ENCODE results near the gene APOA5. TPM values are rescaled to one million over a fixed set of nuclear protein-coding genes. Genes with fewer than 3 reads are reported as not detected.

APOA5 gene
- total RNA-seq, 4 donors from 2014 or later, result not detected

DNA sequence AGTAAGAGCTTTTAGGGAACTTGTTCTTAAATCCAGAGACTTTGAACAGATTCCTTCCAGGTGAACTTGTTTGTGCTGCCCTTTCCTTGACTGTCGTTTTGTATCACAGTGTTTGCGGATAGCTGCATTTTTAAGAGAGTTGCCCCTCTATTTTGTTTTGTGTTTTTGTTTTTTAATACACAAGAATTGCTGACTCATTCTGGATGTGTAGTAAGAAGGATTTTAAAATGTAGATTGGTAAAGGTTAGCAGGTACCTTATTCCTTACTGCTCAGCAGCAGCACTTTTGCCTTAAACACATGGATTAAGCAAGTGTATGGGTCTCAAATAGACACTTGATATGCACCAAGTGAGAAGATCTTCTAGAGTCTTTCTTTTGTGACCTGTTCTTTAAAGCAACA is 8.9 kb upstream of the APOA5 start:
- WGBS, 2 donors, result 94 to 95% methylated on average over 2 of the region's 2 CpGs
- TF ChIP-seq POLR2A (IDR thresholded peaks at IDR 0.05) (no peak), EP300 (IDR thresholded peaks at IDR 0.05) (no peak)
- TF ChIP-seq, protein P1, sequence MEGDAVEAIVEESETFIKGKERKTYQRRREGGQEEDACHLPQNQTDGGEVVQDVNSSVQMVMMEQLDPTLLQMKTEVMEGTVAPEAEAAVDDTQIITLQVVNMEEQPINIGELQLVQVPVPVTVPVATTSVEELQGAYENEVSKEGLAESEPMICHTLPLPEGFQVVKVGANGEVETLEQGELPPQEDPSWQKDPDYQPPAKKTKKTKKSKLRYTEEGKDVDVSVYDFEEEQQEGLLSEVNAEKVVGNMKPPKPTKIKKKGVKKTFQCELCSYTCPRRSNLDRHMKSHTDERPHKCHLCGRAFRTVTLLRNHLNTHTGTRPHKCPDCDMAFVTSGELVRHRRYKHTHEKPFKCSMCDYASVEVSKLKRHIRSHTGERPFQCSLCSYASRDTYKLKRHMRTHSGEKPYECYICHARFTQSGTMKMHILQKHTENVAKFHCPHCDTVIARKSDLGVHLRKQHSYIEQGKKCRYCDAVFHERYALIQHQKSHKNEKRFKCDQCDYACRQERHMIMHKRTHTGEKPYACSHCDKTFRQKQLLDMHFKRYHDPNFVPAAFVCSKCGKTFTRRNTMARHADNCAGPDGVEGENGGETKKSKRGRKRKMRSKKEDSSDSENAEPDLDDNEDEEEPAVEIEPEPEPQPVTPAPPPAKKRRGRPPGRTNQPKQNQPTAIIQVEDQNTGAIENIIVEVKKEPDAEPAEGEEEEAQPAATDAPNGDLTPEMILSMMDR (IDR thresholded peaks at IDR 0.05), result no peak
- no peaks in the 10 kb centered on the region for H3K9me3 ChIP-seq
- no peaks in the 10 kb centered on the region for H3K27me3 ChIP-seq
- no peaks in the 10 kb centered on the region for H3K4me1 ChIP-seq
- DNase-seq (ENCODE audit: low spot score in 2 of 2), result no peak
- no peaks in the 10 kb centered on the region for H3K36me3 ChIP-seq
- no peak overlapping the region for H3K4me3 ChIP-seq
- no peak overlapping the region for H3K27ac ChIP-seq

DNA sequence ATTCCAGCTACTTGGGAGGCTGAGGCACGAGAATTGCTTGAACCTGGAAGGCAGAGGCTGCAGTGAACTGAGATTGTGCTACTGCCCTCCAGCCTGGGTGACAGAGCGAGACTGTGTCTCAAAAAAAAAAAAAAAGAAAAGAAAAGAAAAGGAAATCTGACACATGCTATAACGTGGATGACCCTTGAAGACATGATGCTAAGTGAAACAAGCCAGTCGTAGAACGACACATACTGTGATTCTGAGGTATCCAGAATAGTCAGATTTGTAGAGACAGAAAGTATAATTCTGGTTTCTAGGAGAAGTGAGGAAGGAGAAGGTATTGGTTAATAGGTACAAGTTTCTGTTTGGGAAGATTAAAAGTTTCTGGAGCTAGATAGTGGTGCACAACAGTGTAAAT is 6.7 kb upstream of the APOA5 start:
- TF ChIP-seq EP300 (IDR thresholded peaks at IDR 0.05) (no peak), POLR2A (IDR thresholded peaks at IDR 0.05) (no peak)
- TF ChIP-seq, protein P1 (IDR thresholded peaks at IDR 0.05), result no peak
- 79 to 81% methylated on average over 5 of the region's 5 CpGs for WGBS, 2 donors
- Histone ChIP-seq H3K36me3 (no peaks in the 10 kb centered on the region), H3K4me1 (no peaks in the 10 kb centered on the region), H3K9me3 (no peaks in the 10 kb centered on the region), H3K27me3 (no peaks in the 10 kb centered on the region), H3K4me3 (no peak overlapping the region), H3K27ac (no peak overlapping the region)
- DNase-seq (ENCODE audit: low spot score in 2 of 2), result no peak

DNA sequence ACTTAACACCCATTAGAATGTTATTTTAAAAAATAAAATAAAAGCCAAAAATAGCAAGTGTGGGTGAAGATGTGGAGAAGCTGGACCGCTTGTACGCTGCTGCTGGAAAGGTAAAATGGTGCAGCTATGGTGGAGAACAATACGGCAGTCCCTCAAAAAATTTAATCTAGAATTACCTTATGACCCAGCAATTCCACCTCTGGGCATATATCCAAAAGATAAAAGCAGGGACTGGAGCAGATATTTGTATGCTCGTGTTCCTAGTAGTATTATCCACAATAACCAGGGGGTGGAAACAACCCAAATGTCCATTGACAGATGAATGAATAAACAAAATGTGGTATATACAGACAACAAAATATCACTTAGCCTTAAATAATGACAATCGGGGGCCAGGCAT is 6.1 kb upstream of the APOA5 start:
- H3K4me3 ChIP-seq, result no peak overlapping the region
- H3K27ac ChIP-seq, result no peak overlapping the region
- H3K9me3 ChIP-seq, result no peaks in the 10 kb centered on the region
- TF ChIP-seq, protein P1 (IDR thresholded peaks at IDR 0.05), result no peak
- TF ChIP-seq POLR2A (IDR thresholded peaks at IDR 0.05) (no peak), EP300 (IDR thresholded peaks at IDR 0.05) (no peak)
- no peak for DNase-seq (ENCODE audit: low spot score in 2 of 2)
- no peaks in the 10 kb centered on the region for H3K36me3 ChIP-seq
- no peaks in the 10 kb centered on the region for H3K4me1 ChIP-seq
- 75% methylated on average over 5 of the region's 5 CpGs for WGBS, 2 donors
- no peaks in the 10 kb centered on the region for H3K27me3 ChIP-seq

DNA sequence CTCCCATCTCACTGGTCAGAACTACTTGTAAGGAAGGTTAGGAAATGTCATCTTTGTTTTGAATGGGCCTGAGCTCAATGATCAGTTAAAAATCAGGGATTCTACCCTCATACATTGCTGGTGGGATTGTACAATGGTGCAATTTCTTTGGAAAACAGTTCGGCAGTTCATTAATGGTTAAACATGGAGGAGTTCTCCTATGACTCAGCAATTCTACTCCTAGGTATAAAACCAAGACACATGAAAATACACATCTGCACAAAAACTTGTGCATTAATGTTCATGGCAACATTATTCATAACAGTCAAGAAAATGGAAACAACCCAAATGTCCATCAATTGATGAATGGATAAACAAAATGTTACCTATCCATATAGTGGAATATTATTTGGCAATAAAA is 4.9 kb upstream of the APOA5 start:
- no peaks in the 10 kb centered on the region for H3K27me3 ChIP-seq
- no peaks in the 10 kb centered on the region for H3K36me3 ChIP-seq
- no peak for DNase-seq (ENCODE audit: low spot score in 2 of 2)
- no peak overlapping the region for H3K27ac ChIP-seq
- 83 to 84% methylated on average over 1 of the region's 1 CpG for WGBS, 2 donors
- no peaks in the 10 kb centered on the region for H3K9me3 ChIP-seq
- no peak for TF ChIP-seq EP300 (IDR thresholded peaks at IDR 0.05)
- TF ChIP-seq POLR2A (IDR thresholded peaks at IDR 0.05), result no peak
- TF ChIP-seq, protein P1 (IDR thresholded peaks at IDR 0.05), result no peak
- H3K4me3 ChIP-seq, result no peak overlapping the region
- H3K4me1 ChIP-seq, result peaks cover 0 to 1% (median under 1%) of the 10 kb centered on the region in 4 donors

DNA sequence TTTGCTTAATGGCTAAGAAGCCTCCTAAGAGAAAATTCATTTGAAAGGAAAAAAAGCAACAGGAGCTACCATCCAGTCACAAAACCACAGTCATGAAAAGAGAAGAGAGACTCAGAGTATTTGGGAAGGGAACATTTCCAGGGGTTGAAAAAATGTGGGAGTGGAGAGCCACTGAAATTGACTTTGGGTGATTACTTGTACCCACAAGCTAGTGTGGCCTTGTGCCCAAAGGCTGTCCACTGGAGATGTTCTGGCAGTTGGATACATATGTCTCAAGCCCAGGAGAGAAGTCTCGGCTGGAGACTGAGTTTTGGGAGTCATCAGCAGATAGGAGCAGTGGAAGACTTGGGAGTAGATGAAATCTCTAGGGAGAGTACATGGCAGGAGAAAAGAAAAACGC is 3.2 kb upstream of the APOA5 start:
- no peaks in the 10 kb centered on the region for H3K36me3 ChIP-seq
- 79 to 94% methylated on average over 2 of the region's 2 CpGs for WGBS, 2 donors
- H3K27ac ChIP-seq, result no peak overlapping the region
- no peak for TF ChIP-seq POLR2A (IDR thresholded peaks at IDR 0.05)
- TF ChIP-seq, protein P1 (IDR thresholded peaks at IDR 0.05), result no peak
- no peak for TF ChIP-seq EP300 (IDR thresholded peaks at IDR 0.05)
- DNase-seq (ENCODE audit: low spot score in 2 of 2), result no peak
- H3K4me3 ChIP-seq, result no peak overlapping the region
- H3K9me3 ChIP-seq, result no peaks in the 10 kb centered on the region
- no peaks in the 10 kb centered on the region for H3K27me3 ChIP-seq
- peaks cover 0 to 10% (median 4%) of the 10 kb centered on the region in 4 donors for H3K4me1 ChIP-seq
